ENCODE results near the gene MRPL10.

Gene MRPL10

GRCh38 chr17:47831003-47831933, at the start of gene MRPL10, which contains the start of gene LRRC46:
Gene MRPL10, minus strand, starts transcription at chr17:47831541. Its CDS starts 30 bp downstream, at chr17:47831511.
Gene LRRC46, plus strand, starts transcription at chr17:47831670. Its CDS starts 320 bp downstream, at chr17:47831990.
- FAIRE-seq: no peak

DNA sequence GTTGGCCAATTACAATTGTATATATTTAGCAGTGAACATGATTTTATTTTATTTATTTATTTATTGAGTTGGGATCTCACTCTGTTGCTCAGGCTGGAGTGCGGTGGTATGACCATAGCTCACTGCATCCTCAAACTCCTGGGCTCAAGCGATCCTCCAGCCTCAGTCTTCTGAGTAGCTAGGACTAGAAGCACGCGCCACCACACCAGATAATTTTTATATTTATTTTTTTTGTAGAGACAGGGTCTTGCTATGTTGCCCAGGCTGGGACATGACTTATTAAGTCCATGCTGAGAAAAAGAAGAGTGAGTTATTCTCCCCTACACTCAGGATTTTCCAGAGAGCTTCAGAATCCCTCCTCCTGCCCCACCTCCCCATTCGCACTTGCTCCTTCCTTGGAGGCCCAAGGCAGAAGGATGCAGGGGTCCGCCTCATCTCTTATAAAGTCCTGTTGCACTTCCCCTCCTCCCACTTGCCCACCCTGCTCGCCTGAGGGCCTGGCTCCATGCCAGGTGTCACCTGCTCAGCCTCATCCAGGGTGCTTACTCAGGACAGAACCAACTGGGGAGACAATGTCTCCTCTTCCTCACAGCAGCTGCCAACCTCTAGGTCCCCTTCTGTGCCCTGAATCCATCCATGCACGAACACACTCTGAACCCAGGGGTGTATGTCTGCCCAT, 48.6 kb upstream of the MRPL10 start:
- FAIRE-seq: no peak

- no peak for FAIRE-seq
Measured at GRCh38 chr17:47879028-47879585, 47.8 kb upstream of the MRPL10 start.

DNA sequence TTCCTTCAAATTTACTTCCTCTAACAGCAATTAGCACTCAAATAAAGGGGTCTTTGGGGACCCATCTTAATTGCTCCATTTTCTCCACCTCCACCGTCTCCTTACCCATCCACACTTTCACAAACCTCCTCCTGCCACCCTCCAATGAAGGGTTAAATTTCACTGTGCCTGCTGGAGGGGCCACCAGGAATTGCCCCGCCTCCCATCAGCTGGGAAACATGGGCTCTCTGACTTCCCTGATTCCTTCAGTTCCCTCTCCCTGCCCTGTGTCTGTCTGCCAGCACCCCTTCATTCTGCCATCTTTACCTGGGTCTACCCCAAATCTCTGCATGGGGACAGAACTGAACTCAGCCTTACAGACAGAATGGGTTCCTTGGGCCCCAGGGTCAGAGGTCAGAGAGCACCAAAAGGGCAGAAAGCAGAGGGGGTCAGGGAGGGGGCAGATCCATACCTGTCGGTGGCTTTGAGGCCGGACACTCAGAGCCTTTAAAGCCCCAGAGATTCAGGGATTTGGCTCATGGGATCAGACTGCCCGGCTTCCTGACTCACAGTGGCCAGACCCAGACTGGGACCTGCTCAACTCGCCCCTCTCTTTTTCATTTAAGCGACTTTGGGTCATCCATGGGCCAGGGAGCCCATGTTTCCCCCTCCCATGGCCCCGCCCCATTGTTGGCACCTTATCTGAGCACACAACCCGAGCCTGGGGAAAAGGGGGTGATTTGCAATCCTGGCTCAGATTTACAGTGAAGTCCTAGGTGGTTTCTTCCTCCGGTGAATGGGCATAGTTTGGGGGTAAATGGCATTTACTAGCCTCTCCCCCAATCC, 47.1 kb upstream of the MRPL10 start:
- FAIRE-seq: no peak

DNA sequence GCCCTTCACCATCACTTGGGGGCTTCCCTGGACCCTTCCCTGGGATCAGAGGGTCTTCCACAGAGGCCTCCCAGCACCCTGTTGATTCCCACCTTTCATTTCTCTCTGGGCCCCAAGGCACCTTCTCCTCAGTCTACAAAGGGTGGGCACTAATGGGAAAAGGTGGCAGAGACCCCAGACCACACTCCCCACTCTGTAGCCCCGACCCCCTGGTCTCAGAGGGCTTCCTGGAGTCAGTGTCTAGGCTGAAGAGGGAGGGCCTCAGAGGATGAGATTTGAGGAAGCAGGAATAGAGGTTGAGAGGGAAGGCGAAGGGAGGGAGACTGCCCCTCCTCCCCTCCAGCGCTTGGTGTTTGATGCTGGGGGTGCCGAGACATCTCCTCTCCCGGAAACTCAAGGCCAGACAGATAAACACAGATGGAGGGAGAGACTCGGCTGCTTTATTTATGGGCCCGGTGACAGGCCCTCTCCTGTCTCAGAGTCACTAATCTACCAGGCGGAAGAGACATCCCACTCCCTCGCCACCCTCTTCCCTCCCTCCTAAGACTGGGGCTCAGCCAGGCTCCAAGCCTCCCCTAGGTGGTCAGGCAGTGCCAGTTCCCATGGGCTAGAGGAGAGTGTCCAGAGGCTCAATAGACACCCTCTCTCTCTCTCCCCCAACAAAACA, 46.2 kb upstream of the MRPL10 start:
- no peak for FAIRE-seq

DNA sequence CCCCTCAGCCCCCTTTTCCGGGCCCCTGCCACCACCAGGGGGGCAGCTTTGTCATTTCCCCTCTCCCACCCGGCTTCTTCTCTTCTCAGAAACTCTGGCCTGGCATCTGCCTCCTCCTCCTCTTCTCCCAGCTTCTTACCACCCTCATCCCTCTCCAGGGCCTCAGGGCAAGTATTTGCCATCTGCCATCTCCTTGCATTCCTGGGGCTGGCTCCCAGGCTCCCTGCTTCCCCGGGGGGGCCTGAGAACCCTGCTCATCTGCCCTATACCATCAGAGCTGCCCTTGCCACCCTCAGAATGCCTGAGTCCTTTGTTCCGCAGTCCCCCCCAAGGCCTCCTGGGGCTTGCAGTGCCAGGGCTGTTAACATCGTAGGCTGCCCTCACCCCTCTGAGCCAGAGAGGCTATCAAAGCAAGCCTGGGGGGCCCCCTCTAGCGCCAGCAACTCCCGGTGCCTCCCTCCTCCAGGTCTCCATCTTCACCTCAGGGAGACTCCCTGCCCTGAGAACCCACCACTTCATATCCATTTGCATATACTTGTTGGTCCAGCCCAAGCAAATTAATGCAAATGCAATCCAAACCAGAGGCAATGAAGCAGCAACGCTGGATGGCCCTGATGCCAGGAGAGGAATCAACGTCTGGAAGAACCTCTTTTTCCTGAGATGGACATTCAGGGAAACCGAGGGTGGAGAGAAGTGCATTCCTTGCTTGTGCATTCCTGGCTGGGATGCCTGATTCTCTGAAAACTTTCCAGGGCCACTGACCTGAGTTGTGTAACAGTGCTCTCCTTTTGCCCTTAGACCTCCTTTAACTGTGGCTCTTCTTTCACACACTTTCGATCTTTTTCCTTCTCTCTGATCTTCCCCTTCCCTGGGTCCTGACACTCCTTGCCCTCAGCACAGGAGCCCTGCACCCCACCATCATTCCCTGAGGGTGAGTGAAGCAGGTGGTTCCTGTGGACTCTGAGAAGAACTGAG, 44.0 kb upstream of the MRPL10 start:
- no peak for FAIRE-seq

GRCh38 chr17:47873200-47874090, 42.1 kb upstream of the MRPL10 start:
- no peak for FAIRE-seq

GRCh38 chr17:47872651-47873161, 41.4 kb upstream of the MRPL10 start:
- FAIRE-seq: no peak

DNA sequence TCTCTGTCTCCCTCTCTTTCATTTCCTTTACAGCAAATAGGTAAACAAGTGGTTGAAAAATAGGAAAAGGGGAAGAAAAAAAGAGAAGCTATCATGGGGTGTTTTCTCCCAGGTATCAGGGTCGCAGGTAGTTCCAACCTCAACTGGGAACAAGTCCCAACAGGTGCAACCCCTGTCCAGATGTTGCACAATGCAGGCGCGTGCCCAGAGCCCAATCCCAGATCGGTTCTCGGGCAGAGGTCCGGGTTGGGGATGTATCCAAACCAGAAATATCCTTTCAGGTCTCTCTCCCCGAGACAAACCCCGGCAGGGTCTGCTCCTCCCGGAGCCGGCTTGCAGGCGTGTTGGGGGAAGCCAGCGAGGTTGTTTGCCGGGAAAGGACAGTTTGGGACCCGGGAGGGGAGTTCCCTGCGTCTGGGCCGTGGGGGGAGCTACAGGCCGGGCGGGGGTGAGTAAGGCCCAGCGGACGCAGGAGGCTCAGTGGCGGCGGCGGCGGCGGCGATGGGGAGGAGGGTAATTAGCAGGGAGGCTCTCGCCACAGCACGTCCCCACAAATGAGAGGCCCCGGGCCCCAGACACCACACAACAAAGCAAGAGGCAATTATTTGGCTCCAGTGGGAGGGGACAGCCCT, 40.8 kb upstream of the MRPL10 start:
- no peak for FAIRE-seq

- FAIRE-seq: no peak
Measured at GRCh38 chr17:47871048-47871447, 39.7 kb upstream of the MRPL10 start.

- no peak for FAIRE-seq
Measured at GRCh38 chr17:47870056-47870455, 38.7 kb upstream of the MRPL10 start.

GRCh38 chr17:47869114-47869513, 37.8 kb upstream of the MRPL10 start:
- FAIRE-seq: no peak

GRCh38 chr17:47867813-47868533, 36.6 kb upstream of the MRPL10 start:
- FAIRE-seq: no peak

DNA sequence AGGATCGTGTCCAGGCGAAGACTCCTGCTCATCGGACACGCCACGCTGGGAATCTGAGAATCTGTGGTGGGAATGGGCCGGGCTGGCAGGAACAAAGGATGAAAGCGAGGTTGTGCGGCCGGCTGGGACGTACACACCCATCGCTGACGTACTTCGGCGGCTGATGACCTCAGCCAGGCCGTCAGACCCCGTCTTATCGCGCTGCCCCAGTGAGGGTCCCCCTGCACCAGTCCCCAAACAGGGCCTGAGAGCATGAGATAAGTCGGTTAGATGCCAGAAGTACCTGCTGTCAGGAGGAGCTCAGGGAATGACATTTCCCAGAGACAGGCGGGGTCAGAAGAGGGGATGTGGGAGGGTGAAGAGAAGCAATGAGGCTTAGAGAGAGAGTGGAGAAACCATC, 35.6 kb upstream of the MRPL10 start:
- no peak for FAIRE-seq

DNA sequence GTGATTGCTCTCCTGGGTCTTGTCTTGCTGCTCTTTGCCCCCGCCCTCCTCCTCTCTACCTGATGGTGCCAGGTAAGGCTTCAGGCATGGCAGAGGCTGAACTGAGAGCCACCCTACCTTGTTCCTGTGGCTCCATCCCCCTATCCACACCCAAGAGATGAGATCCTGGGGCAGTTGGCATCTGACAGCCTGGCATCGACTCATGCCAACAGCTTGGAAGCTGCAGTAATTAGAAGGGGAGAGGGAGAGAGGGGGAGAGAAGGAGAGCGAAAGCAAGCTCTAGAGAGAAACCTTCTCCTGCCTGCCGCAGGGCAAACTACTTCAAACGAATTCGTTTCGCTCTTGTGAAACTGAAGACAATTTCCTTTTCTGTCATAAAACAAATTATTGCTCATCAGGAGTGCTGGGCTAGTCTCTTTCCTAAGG, 33.5 kb upstream of the MRPL10 start:
- no peak for FAIRE-seq

- no peak for FAIRE-seq
Measured at GRCh38 chr17:47862621-47863440, 31.5 kb upstream of the MRPL10 start.

DNA sequence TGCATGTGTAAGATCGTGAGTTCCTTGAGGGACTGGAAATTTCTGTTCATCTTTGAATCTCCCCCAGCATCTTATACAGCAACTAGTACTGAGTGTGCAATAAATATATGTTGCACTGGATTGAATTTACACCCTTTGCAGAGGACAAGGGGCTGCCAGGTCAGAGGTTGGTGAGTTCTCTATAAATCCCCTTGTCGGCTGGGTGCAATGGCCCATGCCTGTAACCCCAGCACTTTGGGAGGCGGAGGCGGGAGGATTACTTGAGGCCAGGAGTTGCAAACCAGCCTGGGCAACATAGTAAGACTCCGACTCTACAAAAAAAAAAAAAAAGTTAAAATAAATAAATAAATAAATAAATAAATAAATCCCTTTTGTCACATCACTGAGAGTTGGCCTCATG, 29.0 kb upstream of the MRPL10 start:
- FAIRE-seq: no peak
